Smooth muscle cell of the pulmonary artery (primary cell): Measurements from ENCODE around the gene PALS1. TPM values are rescaled to one million over a fixed set of nuclear protein-coding genes. Genes with fewer than 3 reads are reported as not detected.

Experiments
- total RNA-seq: library from RNA; depleted of rRNA; stranded (reverse); fragments of >200 nt; gene quantifications from 2 replicates; pipeline ENCODE4 v1.2.3, GENCODE V29; 2014

The PALS1 gene
- 23.9 and 27.7 TPM in 2 replicates for total RNA-seq

DNA sequence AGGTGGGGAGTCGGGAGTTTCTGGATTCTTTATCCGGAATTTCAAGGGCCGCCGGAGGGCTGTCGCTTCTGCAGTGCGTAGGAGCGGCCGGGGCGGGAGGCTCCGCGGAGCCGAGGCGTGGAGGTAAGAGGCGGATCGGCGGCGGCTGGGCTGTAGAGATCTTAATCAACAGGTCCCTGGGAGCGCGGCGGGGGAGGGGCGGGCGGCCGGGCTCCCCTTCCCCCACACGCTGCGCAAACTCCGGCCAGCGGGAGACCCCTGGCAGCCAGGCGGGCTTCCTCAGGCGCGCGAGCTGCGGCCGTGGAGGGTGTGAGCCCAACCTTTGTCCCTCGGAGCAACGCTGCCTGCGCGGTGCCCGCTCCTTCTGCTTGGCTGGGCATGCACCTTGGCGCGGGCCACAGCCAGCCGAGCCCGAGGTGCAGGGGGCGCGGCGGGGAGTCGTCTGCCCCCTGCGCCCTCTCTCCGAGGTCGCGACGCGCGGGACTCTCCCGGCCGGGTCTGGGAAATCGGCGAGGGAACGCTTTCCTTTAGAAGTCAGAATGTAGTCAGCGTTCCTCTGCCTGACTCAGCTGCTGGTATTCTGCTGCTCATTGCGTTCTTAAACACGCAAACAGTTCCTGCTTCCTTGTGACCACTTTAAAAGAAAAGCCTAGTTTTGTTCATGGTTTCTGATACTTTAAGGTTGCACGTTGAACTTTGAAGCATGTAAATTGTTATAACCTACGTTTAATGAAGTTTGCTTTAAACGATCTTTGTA, at the start of gene PALS1:
PALS1 (plus strand) TSS at position 25 of the 757 bp plus-strand sequence. CDS start 37,736 bp downstream, outside the sequence.

Other genes with a start within 250 kb of the PALS1 start
- gene GARIN2, start 52.0 kb upstream of the PALS1 start, total RNA-seq = 0.03 and 0.07 TPM in 2 replicates
- gene ATP6V1D, start 118.4 kb downstream of the PALS1 start, total RNA-seq = 91.8 and 107 TPM in 2 replicates
- gene EIF2S1, start 118.9 kb downstream of the PALS1 start, total RNA-seq = 127 and 139 TPM in 2 replicates
- gene PLEK2, start 170.7 kb downstream of the PALS1 start, total RNA-seq = 0.98 and 3.6 TPM in 2 replicates
- 2.5 and 2.7 TPM in 2 replicates for gene TMEM229B, start 247.3 kb downstream of the PALS1 start, total RNA-seq